ENCODE results near the gene ZBTB3. TPM values are rescaled to one million over a fixed set of nuclear protein-coding genes. Genes with fewer than 3 reads are reported as not detected.
A peak's percentile ranks its signal among the peaks of the same experiment; 100 is the strongest.

ZBTB3 gene
- total and polyA plus RNA-seq, 9 of the 15 experiments (the other 6 are each of a cell fraction or from before 2014, with no cell fraction given) = 1.9 to 10.0 (median 4.9) TPM

- TF ChIP-seq RNF219 (CRISPR knock-in tag; IDR thresholded peaks at IDR 0.05) (no peak), WHSC1 (IDR thresholded peaks at IDR 0.05; ENCODE audit: low read length) (no peak), KLF13 (tag; IDR thresholded peaks at IDR 0.05; ENCODE audit: borderline replicate concordance, low read depth) (peak; percentile 74; the same call in 1 of the 2 replicates), SAP30 (IDR thresholded peaks at IDR 0.05; ENCODE audit: borderline replicate concordance, insufficient read depth, low read depth, low read length, poor library complexity, severe bottlenecking) (no peak), ZKSCAN3 (CRISPR knock-in tag; IDR thresholded peaks at IDR 0.05) (no peak), SMAD1 (IDR thresholded peaks at IDR 0.05; ENCODE audit: low read depth, low read length, partially characterized antibody) (peak; percentile 45), ZNF239 (CRISPR knock-in tag; IDR thresholded peaks at IDR 0.05) (peak; percentile 11; the same call in 1 of the 2 replicates), ZNF184 (CRISPR knock-in tag; IDR thresholded peaks at IDR 0.05) (no peak), MAFG (tag; conservative IDR thresholded peaks at IDR 0.05) (no peak), ZNF140 (CRISPR knock-in tag; IDR thresholded peaks at IDR 0.05) (no peak), KLF1 (tag; IDR thresholded peaks at IDR 0.05) (peak; percentile 30; the same call in 1 of the 2 replicates), PHB2 (IDR thresholded peaks at IDR 0.05; ENCODE audit: low read depth) (no peak), THRB (CRISPR knock-in tag; conservative IDR thresholded peaks at IDR 0.05) (no peak), HNRNPL (IDR thresholded peaks at IDR 0.05; ENCODE audit: low read depth, low read length) (no peak), HOXB6 (CRISPR knock-in tag; IDR thresholded peaks at IDR 0.05; ENCODE audit: borderline replicate concordance) (no peak), LARP7 (IDR thresholded peaks at IDR 0.05) (no peak), TAF7 (tag; IDR thresholded peaks at IDR 0.05) (0 out of 2 replicates have a peak, but pooled peaks have one; percentile 48), ZNF41 (CRISPR knock-in tag; conservative IDR thresholded peaks at IDR 0.05) (0 out of 2 replicates have a peak, but pooled peaks have one; percentile 53)
- TF ChIP-seq, protein P1, sequence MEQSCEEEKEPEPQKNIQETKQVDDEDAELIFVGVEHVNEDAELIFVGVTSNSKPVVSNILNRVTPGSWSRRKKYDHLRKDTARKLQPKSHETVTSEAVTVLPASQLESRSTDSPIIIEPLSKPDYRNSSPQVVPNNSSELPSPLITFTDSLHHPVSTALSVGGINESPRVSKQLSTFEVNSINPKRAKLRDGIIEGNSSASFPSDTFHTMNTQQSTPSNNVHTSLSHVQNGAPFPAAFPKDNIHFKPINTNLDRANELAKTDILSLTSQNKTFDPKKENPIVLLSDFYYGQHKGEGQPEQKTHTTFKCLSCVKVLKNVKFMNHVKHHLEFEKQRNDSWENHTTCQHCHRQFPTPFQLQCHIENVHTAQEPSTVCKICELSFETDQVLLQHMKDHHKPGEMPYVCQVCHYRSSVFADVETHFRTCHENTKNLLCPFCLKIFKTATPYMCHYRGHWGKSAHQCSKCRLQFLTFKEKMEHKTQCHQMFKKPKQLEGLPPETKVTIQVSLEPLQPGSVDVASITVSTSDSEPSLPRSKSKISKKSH (CRISPR knock-in tag; IDR thresholded peaks at IDR 0.05) = no peak
- TF ChIP-seq, protein P2, sequence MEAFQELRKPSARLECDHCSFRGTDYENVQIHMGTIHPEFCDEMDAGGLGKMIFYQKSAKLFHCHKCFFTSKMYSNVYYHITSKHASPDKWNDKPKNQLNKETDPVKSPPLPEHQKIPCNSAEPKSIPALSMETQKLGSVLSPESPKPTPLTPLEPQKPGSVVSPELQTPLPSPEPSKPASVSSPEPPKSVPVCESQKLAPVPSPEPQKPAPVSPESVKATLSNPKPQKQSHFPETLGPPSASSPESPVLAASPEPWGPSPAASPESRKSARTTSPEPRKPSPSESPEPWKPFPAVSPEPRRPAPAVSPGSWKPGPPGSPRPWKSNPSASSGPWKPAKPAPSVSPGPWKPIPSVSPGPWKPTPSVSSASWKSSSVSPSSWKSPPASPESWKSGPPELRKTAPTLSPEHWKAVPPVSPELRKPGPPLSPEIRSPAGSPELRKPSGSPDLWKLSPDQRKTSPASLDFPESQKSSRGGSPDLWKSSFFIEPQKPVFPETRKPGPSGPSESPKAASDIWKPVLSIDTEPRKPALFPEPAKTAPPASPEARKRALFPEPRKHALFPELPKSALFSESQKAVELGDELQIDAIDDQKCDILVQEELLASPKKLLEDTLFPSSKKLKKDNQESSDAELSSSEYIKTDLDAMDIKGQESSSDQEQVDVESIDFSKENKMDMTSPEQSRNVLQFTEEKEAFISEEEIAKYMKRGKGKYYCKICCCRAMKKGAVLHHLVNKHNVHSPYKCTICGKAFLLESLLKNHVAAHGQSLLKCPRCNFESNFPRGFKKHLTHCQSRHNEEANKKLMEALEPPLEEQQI (IDR thresholded peaks at IDR 0.05) = no peak
- TF ChIP-seq, protein P3, sequence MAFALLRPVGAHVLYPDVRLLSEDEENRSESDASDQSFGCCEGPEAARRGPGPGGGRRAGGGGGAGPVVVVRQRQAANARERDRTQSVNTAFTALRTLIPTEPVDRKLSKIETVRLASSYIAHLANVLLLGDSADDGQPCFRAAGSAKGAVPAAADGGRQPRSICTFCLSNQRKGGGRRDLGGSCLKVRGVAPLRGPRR (CRISPR knock-in tag; IDR thresholded peaks at IDR 0.05) = no peak
Observed at GRCh38 chr11:62727165-62727871, 26.6 kb downstream of the ZBTB3 start, which contains the start of gene HNRNPUL2 (continued).

Data from K562 (cell line).